Prostate gland (tissue), 2 donors: ENCODE measurements around the gene MED9. TPM values are rescaled to one million over a fixed set of nuclear protein-coding genes. Genes with fewer than 3 reads are reported as not detected.
"Not testable (repeated sequence)": the region's sequence is repeated elsewhere in the genome, so short reads cannot be mapped to it uniquely, and the experiment has no call there.

ENCODE experiments used
- DNase-seq: peaks from one replicate; pipeline ENCODE4 v3.0.0-alpha.2; 2019; ENCODE audit warnings: low spot score
- H3K27ac ChIP-seq, 2 donors: fragments of 200-600 bp; sonication (generic); 2 replicates each; pipeline ENCODE4 v1.5.1; 2017 to 2019
- H3K27me3 ChIP-seq: fragments of 200-600 bp; sonication (generic); replicated peaks from 2 replicates; pipeline ENCODE4 v1.5.1; 2019; ENCODE audit not compliant: insufficient read depth
- H3K36me3 ChIP-seq, 2 donors: fragments of 200-600 bp; sonication (generic); 1 replicate in 1 of 2; 2 replicates in 1 of 2; pipeline versions ENCODE4 v1.5.1 to v1.8.1; 2017 to 2019
- H3K4me1 ChIP-seq: fragments of 200-600 bp; sonication (generic); replicated peaks from 2 replicates; pipeline ENCODE4 v1.5.1; 2019
- H3K4me3 ChIP-seq, 2 donors: fragments of 200-600 bp; sonication (generic); 2 replicates each; pipeline ENCODE4 v1.5.1; 2017 to 2019
- H3K9me3 ChIP-seq: fragments of 200-600 bp; sonication (generic); 2 replicates; pipeline ENCODE4 v1.5.1; 2017
- CTCF ChIP-seq, 4 experiments: fragments of 200-600 bp in 2 of 4; fragments of 450-650 bp in 2 of 4; sonication (generic) in 2 of 4; IDR thresholded peaks; 1 replicate in 3 of 4; 2 replicates in 1 of 4; pipeline ENCODE4 v1.5.1; 2016 to 2019; ENCODE audit warnings: antibody characterized with exemption in 4 of 4, mild to moderate bottlenecking in 2 of 4, moderate library complexity in 2 of 4
- POLR2A ChIP-seq: fragments of 450-650 bp; IDR thresholded peaks from one replicate; pipeline ENCODE4 v1.6.1; 2016; ENCODE audit warnings: antibody characterized with exemption, mild to moderate bottlenecking
- POLR2AphosphoS5 ChIP-seq: sonication (generic); formaldehyde crosslinking; IDR thresholded peaks from one replicate; pipeline ENCODE4 v1.6.1; 2017; ENCODE audit warnings: antibody characterized with exemption
- WGBS: methylation state at CpG from one replicate; pipeline ENCODE4 v1.1.5; 2018; 5-methylcytosine and 5-hydroxymethylcytosine counted together
- intact Hi-C: fragments of 100-400 bp; cut with DNase I; formaldehyde crosslinking; loops from one replicate; pipeline ENCODE4 v1.14.2; 2022
- total RNA-seq, 2 donors: library from RNA; depleted of rRNA; stranded (reverse); fragments of >200 nt; gene quantifications; one replicate each; pipeline ENCODE4 v1.1.0, GENCODE V29; 2016

MED9 gene
- total RNA-seq, 2 donors from 2014 or later, result 27.8 to 31.7 TPM

- intact Hi-C loops, result no loop called here
- Histone ChIP-seq H3K27me3 (no peaks in the 10 kb centered on the region), H3K36me3 (no peaks in the 10 kb centered on the region), H3K4me1 (no peaks in the 10 kb centered on the region), H3K9me3 (no peaks in the 10 kb centered on the region), H3K4me3 (no peak overlapping the region), H3K27ac (no peak overlapping the region)
- TF ChIP-seq CTCF (IDR thresholded peaks at IDR 0.05), result no peak
- WGBS, result 100% methylated on average over 1 of the region's 1 CpG
- DNase-seq, result no peak
Measured at GRCh38 chr17:17454276-17454675, 22.5 kb upstream of the MED9 start.

GRCh38 chr17:17454700-17455099 is 22.1 kb upstream of the MED9 start:
- DNase-seq, H3K4me3 ChIP-seq, H3K27ac ChIP-seq, H3K27me3 ChIP-seq, H3K4me1 ChIP-seq, intact Hi-C loops, H3K36me3 ChIP-seq, H3K9me3 ChIP-seq: not testable (repeated sequence)
- WGBS, result 82% methylated on average over 1 of the region's 1 CpG

GRCh38 chr17:17455173-17455572 is 21.6 kb upstream of the MED9 start:
- TF ChIP-seq CTCF (IDR thresholded peaks at IDR 0.05), result no peak
- no peak overlapping the region for H3K27ac ChIP-seq
- H3K9me3 ChIP-seq, result no peaks in the 10 kb centered on the region
- H3K4me1 ChIP-seq, result no peaks in the 10 kb centered on the region
- no peak overlapping the region for H3K4me3 ChIP-seq
- no peaks in the 10 kb centered on the region for H3K27me3 ChIP-seq
- no peak for DNase-seq
- WGBS, result 89% methylated on average over 4 of the region's 4 CpGs
- intact Hi-C loops, result no loop called here
- H3K36me3 ChIP-seq, result no peaks in the 10 kb centered on the region

GRCh38 chr17:17456251-17456650 is 20.5 kb upstream of the MED9 start:
- Histone ChIP-seq H3K9me3 (no peaks in the 10 kb centered on the region), H3K36me3 (no peaks in the 10 kb centered on the region), H3K27ac (no peak overlapping the region), H3K27me3 (no peaks in the 10 kb centered on the region), H3K4me3 (no peak overlapping the region), H3K4me1 (no peaks in the 10 kb centered on the region)
- intact Hi-C loops, result no loop called here
- TF ChIP-seq POLR2A (no peak), POLR2AphosphoS5 (no peak), CTCF (IDR thresholded peaks at IDR 0.05) (no peak)
- 88% methylated on average over 19 of the region's 19 CpGs for WGBS
- DNase-seq, result no peak

- intact Hi-C loops, result no loop called here
- H3K9me3 ChIP-seq, result no peaks in the 10 kb centered on the region
- TF ChIP-seq POLR2AphosphoS5 (no peak), POLR2A (no peak), CTCF (IDR thresholded peaks at IDR 0.05) (no peak)
- H3K27ac ChIP-seq, result no peak overlapping the region
- WGBS, result 54% methylated on average over 2 of the region's 2 CpGs
- no peak overlapping the region for H3K4me3 ChIP-seq
- DNase-seq, result no peak
- no peaks in the 10 kb centered on the region for H3K27me3 ChIP-seq
- H3K36me3 ChIP-seq, result no peaks in the 10 kb centered on the region
- H3K4me1 ChIP-seq, result no peaks in the 10 kb centered on the region
Measured at GRCh38 chr17:17457680-17458079, 19.1 kb upstream of the MED9 start.

- Histone ChIP-seq H3K9me3 (no peaks in the 10 kb centered on the region), H3K27ac (no peak overlapping the region), H3K36me3 (no peaks in the 10 kb centered on the region), H3K27me3 (no peaks in the 10 kb centered on the region), H3K4me1 (no peaks in the 10 kb centered on the region), H3K4me3 (no peak overlapping the region)
- WGBS, result 92% methylated on average over 4 of the region's 4 CpGs
- intact Hi-C loops, result no loop called here
- TF ChIP-seq POLR2A, result no peak
- TF ChIP-seq CTCF (IDR thresholded peaks at IDR 0.05), result no peak
- TF ChIP-seq POLR2AphosphoS5, result no peak
- no peak for DNase-seq
Measured at GRCh38 chr17:17460038-17460437, 16.8 kb upstream of the MED9 start.
